Measurements from ENCODE around the gene GSDMA.

DNA sequence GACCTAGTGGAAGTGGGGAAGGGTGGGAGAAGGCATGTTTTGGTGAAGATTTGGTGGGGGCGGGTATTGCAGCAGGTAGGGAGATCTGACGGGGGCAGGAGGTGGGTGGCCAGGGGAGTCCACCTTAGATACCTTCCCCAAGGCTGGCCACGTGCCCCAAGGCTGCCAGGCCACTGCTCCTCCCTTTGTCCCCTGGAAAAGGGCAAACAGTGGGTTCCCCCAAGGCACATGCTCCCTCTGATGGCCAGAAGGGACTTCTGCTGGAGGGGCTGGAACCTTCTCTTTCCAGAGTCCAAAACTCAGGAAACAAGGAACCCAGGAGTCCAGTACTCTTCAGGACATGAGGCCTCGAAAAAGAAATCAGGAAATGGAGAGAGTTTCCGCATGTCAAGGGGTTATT, 11.6 kb downstream of the GSDMA start:
- TF ChIP-seq EZH2 (IDR thresholded peaks at IDR 0.05; ENCODE audit: borderline replicate concordance) (no peak), CTCF (IDR thresholded peaks at IDR 0.05; ENCODE audit: poor library complexity) (no peak), EZH2phosphoT487 (IDR thresholded peaks at IDR 0.05; ENCODE audit: low read depth, severe bottlenecking, unreplicated experiment) (no peak)
